Ectodermal cell (in vitro differentiated cells): ENCODE data around the gene CELF2.
"Not testable (repeated sequence)": the region's sequence is repeated elsewhere in the genome, so short reads cannot be mapped to it uniquely, and the experiment has no call there.

Experiments used
- H3K27ac ChIP-seq: 2 replicates; pipeline ENCODE4 v1.7.0; 2013; ENCODE audit warnings: mild to moderate bottlenecking, low read depth, low read length; ENCODE audit not compliant: insufficient read depth, poor library complexity, severe bottlenecking
- H3K27me3 ChIP-seq: 2 replicates; pipeline ENCODE4 v1.7.0; 2013; ENCODE audit warnings: mild to moderate bottlenecking, low read length; ENCODE audit not compliant: insufficient read depth, control insufficient read depth, poor library complexity, severe bottlenecking
- H3K36me3 ChIP-seq: one replicate; pipeline ENCODE4 v1.7.0; 2013; ENCODE audit warnings: low read length; ENCODE audit not compliant: control insufficient read depth, insufficient read depth
- H3K4me1 ChIP-seq: one replicate; pipeline ENCODE4 v1.7.0; 2013; ENCODE audit warnings: low read length; ENCODE audit not compliant: control insufficient read depth, insufficient read depth
- H3K4me3 ChIP-seq: 2 replicates; pipeline ENCODE4 v1.7.0; 2013; ENCODE audit warnings: low read depth, low read length, control low read depth; ENCODE audit not compliant: insufficient read depth
- H3K9me3 ChIP-seq: 2 replicates; pipeline ENCODE4 v1.7.0; 2013; ENCODE audit warnings: mild to moderate bottlenecking, low read length, moderate library complexity; ENCODE audit not compliant: control insufficient read depth
- WGBS, 2 experiments: methylation state at CpG; one replicate each; pipeline ENCODE4 v1.1.7; 2013; ENCODE audit warnings: missing lambda C conversion rate in 2 of 2; 5-methylcytosine and 5-hydroxymethylcytosine counted together

The CELF2 gene

GRCh38 chr10:11347580-11347979 lies 329.9 kb downstream of the CELF2 start:
- H3K4me3 ChIP-seq, H3K27ac ChIP-seq, H3K36me3 ChIP-seq, H3K27me3 ChIP-seq, H3K4me1 ChIP-seq, H3K9me3 ChIP-seq: not testable (repeated sequence)
- 91 to 100% methylated on average over 5 of the region's 5 CpGs for WGBS, 2 experiments

GRCh38 chr10:11351801-11352200 lies 334.1 kb downstream of the CELF2 start:
- no peaks in the 10 kb centered on the region for H3K36me3 ChIP-seq
- WGBS, 2 experiments, result 94 to 98% methylated on average over 9 of the region's 9 CpGs
- H3K4me3 ChIP-seq, result no peak overlapping the region
- no peak overlapping the region for H3K27ac ChIP-seq
- no peaks in the 10 kb centered on the region for H3K9me3 ChIP-seq
- no peaks in the 10 kb centered on the region for H3K4me1 ChIP-seq
- no peaks in the 10 kb centered on the region for H3K27me3 ChIP-seq

- 88% methylated on average over 12 of the region's 12 CpGs for WGBS, 2 experiments
- H3K27ac ChIP-seq, result no peak overlapping the region
- H3K4me3 ChIP-seq, result no peak overlapping the region
- H3K27me3 ChIP-seq, result no peaks in the 10 kb centered on the region
- H3K4me1 ChIP-seq, result peaks cover 6% of the 10 kb centered on the region
- H3K9me3 ChIP-seq, result no peaks in the 10 kb centered on the region
- H3K36me3 ChIP-seq, result no peaks in the 10 kb centered on the region
These were observed 335.6 kb downstream of the CELF2 start for GRCh38 chr10:11353006-11353896.

DNA sequence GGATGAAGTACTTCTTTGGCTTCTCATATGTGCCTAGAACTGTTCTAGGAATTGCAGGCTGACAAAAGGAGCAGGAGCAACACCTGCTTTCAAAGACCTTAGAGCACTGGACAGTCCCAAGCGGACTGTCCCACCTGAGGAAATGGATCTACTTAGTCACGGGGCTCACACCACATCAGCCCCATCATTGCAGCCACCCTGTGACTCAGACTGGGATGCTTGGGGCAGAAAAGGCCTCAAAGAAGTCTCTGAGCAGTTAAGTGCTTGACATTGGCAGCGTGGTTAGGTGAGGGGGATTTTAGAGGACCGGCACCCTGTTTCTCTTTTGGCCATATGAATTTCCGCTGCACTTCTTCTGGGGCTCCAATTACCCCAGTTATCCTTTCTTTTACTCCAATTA lies 337.2 kb downstream of the CELF2 start:
- H3K4me1 ChIP-seq, result peaks cover 6% of the 10 kb centered on the region
- no peaks in the 10 kb centered on the region for H3K36me3 ChIP-seq
- H3K27ac ChIP-seq, result no peak overlapping the region
- H3K4me3 ChIP-seq, result no peak overlapping the region
- 89 to 94% methylated on average over 5 of the region's 5 CpGs for WGBS, 2 experiments
- H3K9me3 ChIP-seq, result no peaks in the 10 kb centered on the region
- H3K27me3 ChIP-seq, result no peaks in the 10 kb centered on the region

- Histone ChIP-seq H3K27ac (no peak overlapping the region), H3K4me1 (peaks cover 6% of the 10 kb centered on the region), H3K4me3 (no peak overlapping the region), H3K27me3 (no peaks in the 10 kb centered on the region), H3K9me3 (no peaks in the 10 kb centered on the region), H3K36me3 (no peaks in the 10 kb centered on the region)
- WGBS, 2 experiments, result 93 to 94% methylated on average over 5 to 7 of the region's 7 CpGs
These were observed 337.9 kb downstream of the CELF2 start for GRCh38 chr10:11355592-11355991.

GRCh38 chr10:11357439-11357838 lies 339.8 kb downstream of the CELF2 start:
- Histone ChIP-seq H3K27me3 (no peaks in the 10 kb centered on the region), H3K9me3 (no peaks in the 10 kb centered on the region), H3K4me1 (peaks cover 6% of the 10 kb centered on the region), H3K4me3 (no peak overlapping the region), H3K36me3 (no peaks in the 10 kb centered on the region), H3K27ac (no peak overlapping the region)
- 83 to 85% methylated on average over 3 of the region's 3 CpGs for WGBS, 2 experiments

GRCh38 chr10:11358011-11358410 lies 340.3 kb downstream of the CELF2 start:
- H3K36me3 ChIP-seq, result no peaks in the 10 kb centered on the region
- no peaks in the 10 kb centered on the region for H3K9me3 ChIP-seq
- 91 to 98% methylated on average over 3 of the region's 3 CpGs for WGBS, 2 experiments
- H3K4me1 ChIP-seq, result peaks cover 6% of the 10 kb centered on the region
- no peak overlapping the region for H3K4me3 ChIP-seq
- no peaks in the 10 kb centered on the region for H3K27me3 ChIP-seq
- no peak overlapping the region for H3K27ac ChIP-seq

DNA sequence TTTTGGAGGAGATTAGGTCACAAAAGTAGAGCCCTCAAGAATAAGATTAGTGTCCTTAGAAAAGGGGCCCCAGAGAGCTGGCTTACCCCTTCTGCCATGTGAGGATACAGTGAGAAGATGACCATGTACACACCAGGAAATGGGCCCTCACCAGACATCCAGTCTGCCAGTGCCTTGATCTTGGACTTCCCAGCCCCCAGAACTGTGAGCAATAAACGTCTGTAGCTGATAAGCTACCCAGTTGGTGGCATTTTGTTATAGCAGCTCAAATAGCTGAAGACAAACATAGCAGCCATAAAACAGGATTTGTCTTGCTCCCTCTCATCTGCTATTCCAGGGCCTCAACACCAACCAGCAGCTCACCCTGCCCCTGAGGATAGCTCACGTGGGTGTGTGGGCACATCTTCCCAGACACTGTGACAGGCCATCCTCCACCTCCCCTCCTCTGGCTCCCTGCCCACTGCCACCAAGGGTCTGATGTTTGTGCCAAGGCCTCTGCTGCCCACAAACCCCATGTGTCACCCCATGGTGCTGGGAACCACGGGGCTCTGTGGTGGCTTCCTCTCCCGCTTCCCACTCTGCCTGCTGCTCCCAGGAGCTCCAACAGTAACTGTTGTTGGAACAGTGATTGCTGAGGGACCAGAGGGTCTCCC lies 341.4 kb downstream of the CELF2 start:
- Histone ChIP-seq H3K4me1 (peaks cover 6% of the 10 kb centered on the region), H3K27ac (no peak overlapping the region), H3K9me3 (no peaks in the 10 kb centered on the region), H3K27me3 (no peaks in the 10 kb centered on the region), H3K36me3 (no peaks in the 10 kb centered on the region), H3K4me3 (no peak overlapping the region)
- WGBS, 2 experiments, result 94 to 96% methylated on average over 4 of the region's 4 CpGs

DNA sequence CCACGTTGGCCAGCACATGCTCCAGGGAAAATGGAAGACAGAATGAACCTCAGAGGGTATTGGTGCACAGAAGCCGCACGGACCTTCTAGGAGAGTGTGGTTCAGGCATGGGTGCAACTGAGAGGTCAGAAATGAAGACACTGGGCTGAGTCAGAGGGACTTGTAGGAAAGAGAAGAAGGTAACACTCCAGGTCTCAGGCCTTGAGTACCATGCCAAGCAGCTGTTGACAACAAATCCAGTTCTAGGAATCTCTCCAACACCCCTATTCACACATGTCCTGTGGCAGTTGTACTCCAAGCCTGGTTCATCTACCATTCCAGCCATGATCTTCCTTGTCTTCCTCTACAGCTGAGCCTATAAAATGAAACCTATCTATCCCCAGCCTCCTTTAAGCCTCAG lies 342.2 kb downstream of the CELF2 start:
- Histone ChIP-seq H3K4me3 (no peak overlapping the region), H3K36me3 (no peaks in the 10 kb centered on the region), H3K27ac (no peak overlapping the region), H3K9me3 (no peaks in the 10 kb centered on the region), H3K4me1 (peaks cover 6% of the 10 kb centered on the region), H3K27me3 (no peaks in the 10 kb centered on the region)
- 93 to 95% methylated on average over 3 of the region's 3 CpGs for WGBS, 2 experiments

GRCh38 chr10:11363497-11363896 lies 345.8 kb downstream of the CELF2 start:
- H3K4me1 ChIP-seq, result no peaks in the 10 kb centered on the region
- H3K36me3 ChIP-seq, result no peaks in the 10 kb centered on the region
- no peak overlapping the region for H3K4me3 ChIP-seq
- H3K27me3 ChIP-seq, result no peaks in the 10 kb centered on the region
- no peak overlapping the region for H3K27ac ChIP-seq
- WGBS, 2 experiments, result 89 to 96% methylated on average over 7 of the region's 7 CpGs
- no peaks in the 10 kb centered on the region for H3K9me3 ChIP-seq
